ENCODE measurements around the gene MBNL3. TPM values are rescaled to one million over a fixed set of nuclear protein-coding genes. Genes with fewer than 3 reads are reported as not detected.

Gene MBNL3
- total RNA-seq, 1 experiment from 2014 or later, result 0.39 TPM

DNA sequence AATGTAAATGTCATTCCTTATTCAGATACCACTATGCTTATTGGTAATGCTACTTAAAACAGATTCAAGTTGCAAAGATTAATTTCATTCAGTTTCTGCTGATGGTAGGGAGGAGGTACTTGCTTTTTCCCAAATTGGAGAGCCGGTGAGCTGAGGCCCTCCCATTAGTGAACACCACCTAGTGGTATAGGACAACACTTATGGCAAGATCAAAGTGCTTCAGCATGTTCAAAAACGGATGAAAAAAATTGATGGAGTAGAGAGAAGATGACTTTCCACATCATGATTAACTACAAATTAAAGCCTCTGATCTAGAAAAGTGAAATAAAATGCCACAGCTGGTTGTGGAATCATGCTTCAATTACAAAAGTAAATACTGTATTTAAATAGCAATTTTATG, 112.9 kb downstream of the MBNL3 start:
- in situ Hi-C loops (cut with HindIII; ENCODE audit: low pct_unique_long_range_greater_than_20kb, low sequenced_read_pairs) (no loop called here), intact Hi-C loops (cut with micrococcal nuclease; ENCODE audit: unreplicated experiment) (no loop called here)
- ChIA-PET CTCF (no interaction called here), POLR2A (no interaction called here)
- DNase-seq (ENCODE audit: low read depth, low spot score) (no peak), ATAC-seq (no peak)
- TF ChIP-seq CTCF (IDR thresholded peaks at IDR 0.05), result peak; percentile 28; the same call in 1 of the 2 replicates
- TF ChIP-seq TCF7L2 (IDR thresholded peaks at IDR 0.05; ENCODE audit: low read depth, low read length), result no peak; the same call in 1 of the 2 replicates
- TF ChIP-seq POLR2AphosphoS5 (IDR thresholded peaks at IDR 0.05; ENCODE audit: low read depth, low read length), result no peak
- BruUV-seq (replicated peaks), result no TSS peak
- Histone ChIP-seq H3K27ac (ENCODE audit: low read length) (no peak overlapping the region), H3K9me3 (ENCODE audit: control insufficient read depth, insufficient read depth, low read depth, low read length) (no peaks in the 10 kb centered on the region), H3K4me3 (ENCODE audit: low read depth in 2 of 2, low read length in 2 of 2) (no peak overlapping the region), H3K36me3 (ENCODE audit: control insufficient read depth, insufficient read depth, low read length) (no peaks in the 10 kb centered on the region), H3K27me3 (ENCODE audit: control insufficient read depth, insufficient read depth, low read length) (peaks cover 6% of the 10 kb centered on the region; the same call in 1 of the 2 replicates), H3K4me1 (ENCODE audit: control insufficient read depth, insufficient read depth, low read length) (no peaks in the 10 kb centered on the region)

DNA sequence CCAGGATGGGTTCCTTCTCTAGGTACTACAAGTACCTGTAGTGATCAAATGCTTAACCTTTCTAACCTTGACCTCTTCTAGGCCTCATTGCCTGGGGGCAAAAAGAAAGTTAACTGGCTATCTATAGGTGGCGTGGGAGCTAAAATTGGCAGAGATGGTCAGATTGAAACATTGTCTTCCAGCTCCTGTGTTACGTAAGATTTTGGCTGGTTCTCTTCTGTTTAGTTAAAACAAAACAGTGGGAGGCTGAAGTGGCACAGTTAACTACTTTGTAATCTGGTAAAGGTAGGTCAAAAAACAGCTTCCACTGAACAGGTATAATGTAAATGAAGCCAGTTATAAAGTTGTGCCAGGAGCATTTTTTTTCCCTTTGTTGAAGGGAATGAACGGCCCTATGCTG, 115.2 kb downstream of the MBNL3 start:
- Histone ChIP-seq H3K9me3 (ENCODE audit: control insufficient read depth, insufficient read depth, low read depth, low read length) (no peaks in the 10 kb centered on the region), H3K27ac (ENCODE audit: low read length) (no peak overlapping the region), H3K27me3 (ENCODE audit: control insufficient read depth, insufficient read depth, low read length) (peaks cover 2% of the 10 kb centered on the region; the same call in 1 of the 2 replicates), H3K36me3 (ENCODE audit: control insufficient read depth, insufficient read depth, low read length) (no peaks in the 10 kb centered on the region), H3K4me3 (ENCODE audit: low read depth in 2 of 2, low read length in 2 of 2) (no peak overlapping the region), H3K4me1 (ENCODE audit: control insufficient read depth, insufficient read depth, low read length) (no peaks in the 10 kb centered on the region)
- intact Hi-C loops (cut with micrococcal nuclease; ENCODE audit: unreplicated experiment), result no loop called here
- TF ChIP-seq SIN3A (IDR thresholded peaks at IDR 0.05; ENCODE audit: borderline replicate concordance, insufficient read depth, low read depth, low read length), result no peak
- no TSS peak for BruUV-seq (replicated peaks)
- in situ Hi-C loops (cut with HindIII; ENCODE audit: low pct_unique_long_range_greater_than_20kb, low sequenced_read_pairs), result no loop called here
- ATAC-seq (no peak), DNase-seq (ENCODE audit: low read depth, low spot score) (no peak)
- POLR2A ChIA-PET, result no interaction called here
- CTCF ChIA-PET, result no interaction called here

DNA sequence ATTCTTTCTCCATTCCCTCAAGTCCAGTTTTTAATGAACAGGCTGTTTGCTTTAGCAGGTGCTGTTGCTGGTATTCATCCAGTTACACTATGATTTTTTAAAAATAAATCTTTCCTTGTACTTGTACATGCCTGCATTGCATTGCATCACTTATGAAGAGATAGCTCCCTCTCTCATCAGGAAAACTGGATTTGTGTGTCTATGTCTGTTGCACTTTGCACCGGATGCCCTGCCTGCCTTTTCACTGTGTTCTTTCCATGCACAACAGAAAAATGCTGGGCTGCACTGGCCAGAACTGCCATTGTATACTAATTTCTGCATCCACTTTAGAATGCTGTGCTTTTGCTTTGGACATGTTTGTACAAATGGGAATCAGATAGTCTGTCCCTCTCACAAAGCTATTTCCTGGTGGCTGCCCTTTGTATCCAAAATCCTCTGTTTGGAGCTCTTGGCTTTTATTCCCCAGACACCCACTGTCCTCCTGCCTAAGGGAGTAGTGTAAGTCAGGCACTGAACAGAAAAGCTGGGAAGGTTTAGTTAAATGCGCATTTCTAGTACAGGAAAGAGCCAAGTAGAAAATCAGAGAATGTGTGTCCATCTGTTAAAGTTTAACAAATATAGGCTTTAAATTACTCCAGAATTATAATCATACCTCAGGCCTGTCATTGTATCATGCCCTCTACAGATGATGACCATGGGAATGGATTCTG, 119.1 kb downstream of the MBNL3 start:
- ATAC-seq, result no peak
- CTCF ChIA-PET, result no interaction called here
- Histone ChIP-seq H3K4me1 (ENCODE audit: control insufficient read depth, insufficient read depth, low read length) (no peaks in the 10 kb centered on the region), H3K27ac (ENCODE audit: low read length) (no peak overlapping the region), H3K9me3 (ENCODE audit: control insufficient read depth, insufficient read depth, low read depth, low read length) (no peaks in the 10 kb centered on the region), H3K36me3 (ENCODE audit: control insufficient read depth, insufficient read depth, low read length) (no peaks in the 10 kb centered on the region), H3K4me3 (ENCODE audit: low read depth in 2 of 2, low read length in 2 of 2) (no peak overlapping the region), H3K27me3 (ENCODE audit: control insufficient read depth, insufficient read depth, low read length) (peaks cover 2% of the 10 kb centered on the region; the same call in 1 of the 2 replicates)
- in situ Hi-C loops (cut with HindIII; ENCODE audit: low pct_unique_long_range_greater_than_20kb, low sequenced_read_pairs), result no loop called here
- no peak for DNase-seq (ENCODE audit: low read depth, low spot score)
- intact Hi-C loops (cut with micrococcal nuclease; ENCODE audit: unreplicated experiment), result no loop called here
- BruUV-seq (replicated peaks), result no TSS peak
- POLR2A ChIA-PET, result no interaction called here
- no peak for TF ChIP-seq REST (IDR thresholded peaks at IDR 0.05; ENCODE audit: insufficient read depth in 1 of 2, low read depth in 2 of 2, low read length in 1 of 2)
- no peak for TF ChIP-seq CTCF (IDR thresholded peaks at IDR 0.05)
- no peak for TF ChIP-seq POLR2AphosphoS5 (IDR thresholded peaks at IDR 0.05; ENCODE audit: low read depth, low read length)
- TF ChIP-seq TCF7L2 (IDR thresholded peaks at IDR 0.05; ENCODE audit: low read depth, low read length), result no peak
- TF ChIP-seq SIN3A (IDR thresholded peaks at IDR 0.05; ENCODE audit: borderline replicate concordance, insufficient read depth, low read depth, low read length), result no peak
